Measurements from ENCODE around the gene PRDM15. TPM values are rescaled to one million over a fixed set of nuclear protein-coding genes. Genes with fewer than 3 reads are reported as not detected.

The PRDM15 gene
- total and polyA plus RNA-seq, 2 donors (not counting 3 experiments of a cell fraction or from before 2014, with no cell fraction given): 11.8 to 12.9 TPM

- Histone ChIP-seq H3K4me3 (replicated peaks in 1 of 3; ENCODE audit: insufficient read depth in 1 of 3, low read depth in 1 of 3, low read length in 3 of 3) (no peak overlapping the region), H3K4me2 (ENCODE audit: insufficient read depth, low read length) (no peak overlapping the region), H3K9ac (replicated peaks; ENCODE audit: extremely low read depth, insufficient read depth, low read length) (no peak overlapping the region), H3K79me2 (ENCODE audit: control insufficient read depth, insufficient read depth, low read length) (no peaks in the 10 kb centered on the region), H3K36me3 (ENCODE audit: control insufficient read depth in 2 of 2, extremely low read depth in 1 of 2, insufficient read depth in 2 of 2, low read length in 2 of 2) (peaks cover 0 to 4% of the 10 kb centered on the region in 2 experiments), H3K27me3 (ENCODE audit: control insufficient read depth in 2 of 2, insufficient read depth in 2 of 2, low read length in 2 of 2) (no peaks in the 10 kb centered on the region), H3K4me1 (ENCODE audit: control insufficient read depth, extremely low read depth, insufficient read depth, low read length) (no peaks in the 10 kb centered on the region), H3K9me1 (replicated peaks; ENCODE audit: control insufficient read depth, extremely low read depth, insufficient read depth, low read length) (no peaks in the 10 kb centered on the region), H3K9me3 (replicated peaks; ENCODE audit: control insufficient read depth, insufficient read depth, low read length) (no peaks in the 10 kb centered on the region), H4K20me1 (replicated peaks; ENCODE audit: control insufficient read depth, extremely low read depth, insufficient read depth, low read length) (no peaks in the 10 kb centered on the region), H3K27ac (ENCODE audit: insufficient read depth, low read depth, low read length) (no peak overlapping the region), H2AFZ (ENCODE audit: low read depth, low read length) (no peak overlapping the region)
- no peak for TF ChIP-seq MAX (IDR thresholded peaks at IDR 0.05; ENCODE audit: insufficient read depth, insufficient read length)
- TF ChIP-seq POLR2A (IDR thresholded peaks at IDR 0.05; ENCODE audit: low read depth, low read length): no peak
- TF ChIP-seq GATA2 (IDR thresholded peaks at IDR 0.05; ENCODE audit: insufficient read depth, insufficient read length, low read depth, low read length): no peak
- no peak for TF ChIP-seq CTCF (IDR thresholded peaks at IDR 0.05; ENCODE audit: extremely low read depth in 1 of 2, insufficient read depth in 1 of 2, low read depth in 1 of 2, low read length in 2 of 2)
- no peak for TF ChIP-seq EZH2 (IDR thresholded peaks at IDR 0.05; ENCODE audit: borderline replicate concordance, low read depth, low read length, severe bottlenecking)
- TF ChIP-seq POLR2AphosphoS5 (IDR thresholded peaks at IDR 0.05; ENCODE audit: insufficient read depth, low read depth, low read length): no peak
- TF ChIP-seq JUN (IDR thresholded peaks at IDR 0.05; ENCODE audit: borderline replicate concordance, insufficient read depth, insufficient read length, low read depth): no peak
- TF ChIP-seq FOS (IDR thresholded peaks at IDR 0.05; ENCODE audit: borderline replicate concordance, insufficient read depth, low read length): no peak
- TF ChIP-seq MYC (IDR thresholded peaks at IDR 0.05; ENCODE audit: low read depth, low read length): no peak
- DNase-seq (ENCODE audit: low read depth, low spot score) (no peak), FAIRE-seq (no peak)
- ChIA-PET POLR2A (no interaction called here), CTCF (no interaction called here)
- no TSS peak for BruUV-seq (replicated peaks)
- intact Hi-C loops (cut with micrococcal nuclease): no loop called here
- dilution Hi-C loops (cut with MboI; ENCODE audit: extremely low pct_ligation_motif_present, low sequenced_read_pairs): no loop called here
These were observed 48.2 kb downstream of the PRDM15 start for GRCh38 chr21:41830764-41831452.
